Measurements from ENCODE around the gene PELI3.

GRCh38 chr11:66471142-66471541, 4.4 kb downstream of the PELI3 start:
- TF ChIP-seq CTCF (IDR thresholded peaks at IDR 0.05) = no peak
- TF ChIP-seq ZFX (IDR thresholded peaks at IDR 0.05; ENCODE audit: borderline replicate concordance) = no peak
